Activated B cell treated with CpG ODN at 0.5 μM for 24 hours (primary cell): ENCODE measurements around the gene TRIM66. TPM values are rescaled to one million over a fixed set of nuclear protein-coding genes. Genes with fewer than 3 reads are reported as not detected.

ENCODE experiments used
- ATAC-seq: fragments of 200-7000 bp; cut with Tn5 transposase; one replicate; pipeline ENCODE4 v1.10.0; 2021; ENCODE audit warnings: low read depth, mild to moderate bottlenecking, moderate library complexity
- CTCF ChIA-PET: fragments of 350-600 bp; sonication (Branson Sonifier 250); formaldehyde crosslinking; loops from one replicate; lab custom pipeline; 2021; ENCODE audit warnings: antibody characterized with exemption; lab: Charles Lee
- POLR2A ChIA-PET: fragments of 350-600 bp; sonication (Branson Sonifier 250); formaldehyde crosslinking; loops from one replicate; lab custom pipeline; 2021; ENCODE audit warnings: antibody characterized with exemption; lab: Charles Lee
- DNase-seq: peaks from one replicate; pipeline ENCODE4 v3.0.0; 2022
- H3K27ac Mint-ChIP-seq: one replicate; pipeline ENCODE4 v1.8.0; 2020; ENCODE audit warnings: mixed read lengths
- H3K27me3 Mint-ChIP-seq: one replicate; pipeline ENCODE4 v1.8.0; 2021; ENCODE audit warnings: mixed read lengths
- H3K36me3 Mint-ChIP-seq: one replicate; pipeline ENCODE4 v1.8.0; 2021; ENCODE audit warnings: low read depth, mixed read lengths
- H3K4me1 Mint-ChIP-seq: one replicate; pipeline ENCODE4 v1.8.0; 2021; ENCODE audit warnings: mixed read lengths
- H3K4me3 Mint-ChIP-seq: one replicate; pipeline ENCODE4 v1.8.0; 2020; ENCODE audit warnings: mild to moderate bottlenecking, mixed read lengths
- H3K9me3 Mint-ChIP-seq: one replicate; pipeline ENCODE4 v1.8.0; 2020; ENCODE audit warnings: mixed read lengths
- intact Hi-C: fragments of 100-400 bp; cut with micrococcal nuclease; formaldehyde crosslinking; loops from one replicate; pipeline ENCODE4 v1.15.1; 2024
- total RNA-seq: library from RNA; stranded (reverse); gene quantifications from 2 replicates; pipeline ENCODE4 v1.2.3, GENCODE V29; 2022
- TF ChIP-seq, protein P1 (sequence below): fragments of 200-600 bp; IDR thresholded peaks from one replicate; pipeline ENCODE4 v1.8.0; 2022; ENCODE audit warnings: antibody characterized with exemption, mild to moderate bottlenecking

TRIM66 gene
- total RNA-seq, 1 donor from 2014 or later = 12.4 TPM

GRCh38 chr11:8722809-8723208, 40.3 kb upstream of the TRIM66 start:
- POLR2A ChIA-PET = no interaction called here
- TF ChIP-seq, protein P1, sequence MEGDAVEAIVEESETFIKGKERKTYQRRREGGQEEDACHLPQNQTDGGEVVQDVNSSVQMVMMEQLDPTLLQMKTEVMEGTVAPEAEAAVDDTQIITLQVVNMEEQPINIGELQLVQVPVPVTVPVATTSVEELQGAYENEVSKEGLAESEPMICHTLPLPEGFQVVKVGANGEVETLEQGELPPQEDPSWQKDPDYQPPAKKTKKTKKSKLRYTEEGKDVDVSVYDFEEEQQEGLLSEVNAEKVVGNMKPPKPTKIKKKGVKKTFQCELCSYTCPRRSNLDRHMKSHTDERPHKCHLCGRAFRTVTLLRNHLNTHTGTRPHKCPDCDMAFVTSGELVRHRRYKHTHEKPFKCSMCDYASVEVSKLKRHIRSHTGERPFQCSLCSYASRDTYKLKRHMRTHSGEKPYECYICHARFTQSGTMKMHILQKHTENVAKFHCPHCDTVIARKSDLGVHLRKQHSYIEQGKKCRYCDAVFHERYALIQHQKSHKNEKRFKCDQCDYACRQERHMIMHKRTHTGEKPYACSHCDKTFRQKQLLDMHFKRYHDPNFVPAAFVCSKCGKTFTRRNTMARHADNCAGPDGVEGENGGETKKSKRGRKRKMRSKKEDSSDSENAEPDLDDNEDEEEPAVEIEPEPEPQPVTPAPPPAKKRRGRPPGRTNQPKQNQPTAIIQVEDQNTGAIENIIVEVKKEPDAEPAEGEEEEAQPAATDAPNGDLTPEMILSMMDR = no peak
- no peaks in the 10 kb centered on the region for H3K36me3 Mint-ChIP-seq

GRCh38 chr11:8721609-8722500, 39.4 kb upstream of the TRIM66 start:
- POLR2A ChIA-PET = no interaction called here

More at GRCh38 chr11:8722809-8723208, 40.3 kb upstream of the TRIM66 start:
- CTCF ChIA-PET = no interaction called here
- Mint-ChIP-seq H3K27ac (no peak overlapping the region), H3K27me3 (peaks cover 10% of the 10 kb centered on the region), H3K9me3 (no peaks in the 10 kb centered on the region), H3K4me1 (peaks cover 11% of the 10 kb centered on the region), H3K4me3 (no peak overlapping the region)
- intact Hi-C loops = no loop called here
- ATAC-seq (no peak), DNase-seq (no peak)

DNA sequence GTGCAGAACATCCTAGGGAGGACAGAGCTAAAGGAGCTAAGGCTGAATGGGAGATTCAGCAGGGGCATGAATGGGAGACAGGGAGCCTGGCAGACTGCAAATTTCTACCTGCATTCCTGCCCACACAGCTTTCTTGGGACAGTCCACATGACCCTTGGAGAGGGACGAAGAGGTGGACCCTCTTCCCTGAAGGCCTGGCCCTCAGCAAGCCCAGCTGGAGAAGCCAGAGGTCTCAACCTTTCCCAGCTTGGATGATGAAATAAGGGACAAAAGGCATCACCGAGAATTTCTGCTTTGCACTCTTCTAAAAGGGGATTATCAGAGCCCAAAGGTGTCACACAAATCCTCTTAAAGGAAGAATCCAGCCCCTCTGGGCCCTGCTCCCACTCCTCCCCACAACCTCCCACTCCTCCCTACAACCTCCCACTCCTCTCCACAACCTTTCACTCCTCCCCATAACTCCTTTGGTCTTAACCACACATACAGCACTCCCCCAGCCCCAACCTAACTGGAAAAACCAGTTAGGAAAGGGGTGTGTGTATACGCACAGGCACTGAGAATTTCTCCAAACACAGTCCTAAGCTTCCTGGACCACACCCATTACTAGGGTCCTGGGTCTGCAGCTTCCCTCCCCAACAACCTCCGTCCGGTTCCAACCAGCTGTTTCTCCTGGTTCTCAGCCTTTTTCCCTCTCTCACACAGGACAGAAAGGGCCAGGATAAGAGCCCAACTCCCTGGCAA, 38.6 kb upstream of the TRIM66 start:
- H3K27ac Mint-ChIP-seq = no peak overlapping the region
- H3K27me3 Mint-ChIP-seq = peaks cover 10% of the 10 kb centered on the region
- POLR2A ChIA-PET = no interaction called here
- no peaks in the 10 kb centered on the region for H3K9me3 Mint-ChIP-seq
- no peaks in the 10 kb centered on the region for H3K36me3 Mint-ChIP-seq
- no peak for DNase-seq
- TF ChIP-seq, protein P1 = no peak
- CTCF ChIA-PET = no interaction called here
- no peak overlapping the region for H3K4me3 Mint-ChIP-seq
- intact Hi-C loops = no loop called here
- H3K4me1 Mint-ChIP-seq = peaks cover 19% of the 10 kb centered on the region
- ATAC-seq = no peak

More at GRCh38 chr11:8721609-8722500, 39.4 kb upstream of the TRIM66 start:
- H3K9me3 Mint-ChIP-seq = no peaks in the 10 kb centered on the region
- ATAC-seq (no peak), DNase-seq (no peak)
- TF ChIP-seq, protein P1 = no peak
- intact Hi-C loops = no loop called here
- H3K27ac Mint-ChIP-seq = no peak overlapping the region
- CTCF ChIA-PET = no interaction called here
- peaks cover 19% of the 10 kb centered on the region for H3K4me1 Mint-ChIP-seq
- H3K27me3 Mint-ChIP-seq = peaks cover 10% of the 10 kb centered on the region
- H3K36me3 Mint-ChIP-seq = no peaks in the 10 kb centered on the region
- no peak overlapping the region for H3K4me3 Mint-ChIP-seq

DNA sequence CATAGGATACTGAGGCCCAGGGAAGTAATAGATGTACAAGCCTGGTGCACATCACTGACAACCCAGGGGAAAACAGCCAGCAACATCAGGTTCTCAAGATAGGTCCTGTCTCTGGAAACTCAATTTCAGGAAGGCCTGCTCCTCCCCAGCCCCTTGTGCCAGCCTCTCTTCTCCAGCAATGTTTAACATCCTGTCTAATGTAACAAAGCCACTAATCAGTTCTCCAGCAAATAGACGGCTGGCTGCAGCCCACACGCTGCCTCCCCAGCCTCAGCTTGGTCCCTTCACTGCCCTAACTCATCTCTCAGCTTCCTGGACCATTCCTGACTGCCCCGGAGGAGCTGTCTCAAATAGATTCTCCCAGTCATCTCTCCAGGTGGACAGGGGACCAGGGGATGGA, 37.9 kb upstream of the TRIM66 start:
- Mint-ChIP-seq H3K9me3 (no peaks in the 10 kb centered on the region), H3K36me3 (no peaks in the 10 kb centered on the region), H3K27ac (no peak overlapping the region), H3K4me3 (no peak overlapping the region), H3K27me3 (peaks cover 10% of the 10 kb centered on the region), H3K4me1 (peaks cover 19% of the 10 kb centered on the region)
- no peak for DNase-seq
- TF ChIP-seq, protein P1 = no peak
- ChIA-PET CTCF (no interaction called here), POLR2A (interaction anchor here (0.7 kb wide), 1 partner anchor 14 kb away, joined by 5 read pairs; no protein-coding TSS in a partner anchor)
- intact Hi-C loops = no loop called here
- no peak for ATAC-seq

DNA sequence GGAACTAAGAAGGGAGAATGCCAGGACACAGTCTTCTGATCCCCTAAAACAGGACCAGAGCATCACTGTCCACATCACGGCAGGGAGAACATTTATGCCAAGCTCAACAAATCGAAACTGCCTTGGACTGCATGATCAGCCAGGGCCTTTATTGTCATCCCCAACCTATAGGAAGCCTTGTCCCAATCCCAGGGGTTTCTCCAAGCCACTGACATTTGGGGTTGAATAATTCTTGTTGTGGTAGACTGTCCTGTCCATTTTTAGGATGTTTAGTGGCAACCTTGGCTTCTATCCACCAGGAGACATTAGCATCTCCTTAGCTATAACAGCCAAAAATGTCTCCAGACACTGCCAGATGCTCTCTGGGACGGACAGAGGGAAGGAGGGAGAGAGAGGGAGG, 37.3 kb upstream of the TRIM66 start:
- Mint-ChIP-seq H3K9me3 (no peaks in the 10 kb centered on the region), H3K4me1 (peaks cover 19% of the 10 kb centered on the region), H3K4me3 (no peak overlapping the region), H3K27me3 (peaks cover 10% of the 10 kb centered on the region), H3K27ac (no peak overlapping the region), H3K36me3 (no peaks in the 10 kb centered on the region)
- ChIA-PET CTCF (no interaction called here), POLR2A (interaction anchor here (0.7 kb wide), 1 partner anchor 15 kb away, joined by 5 read pairs; no protein-coding TSS in a partner anchor)
- ATAC-seq = no peak
- TF ChIP-seq, protein P1 = no peak
- no peak for DNase-seq
- intact Hi-C loops = no loop called here
